ENCODE results near the gene DBR1.

GRCh38 chr3:138132239-138132638 is 42.5 kb downstream of the DBR1 start, which contains the start of gene A4GNT:
- no peak for TF ChIP-seq GATA2 (IDR thresholded peaks at IDR 0.05; ENCODE audit: low read depth, low read length)
- no peak for TF ChIP-seq GATA3 (IDR thresholded peaks at IDR 0.05; ENCODE audit: low read depth, low read length)

Measured in SH-SY5Y (cell line).